Effector memory CD4-positive, alpha-beta T cell (primary cell): ENCODE data around the gene OSBPL1A.

Source experiments
- DNase-seq, 3 donors: peaks; one replicate each; pipeline ENCODE4 v3.0.0-alpha.2; 2020
- H3K27ac ChIP-seq: 2 replicates; pipeline ENCODE4 v1.7.0; 2013; ENCODE audit warnings: mild to moderate bottlenecking, low read length, moderate library complexity; ENCODE audit not compliant: insufficient read depth, poor library complexity, severe bottlenecking
- H3K27me3 ChIP-seq: replicated peaks from 2 replicates; pipeline ENCODE4 v1.7.0; 2013; ENCODE audit warnings: mild to moderate bottlenecking, low read length; ENCODE audit not compliant: insufficient read depth, control insufficient read depth, poor library complexity, severe bottlenecking
- H3K36me3 ChIP-seq: 2 replicates; pipeline ENCODE4 v1.7.0; 2013; ENCODE audit warnings: mild to moderate bottlenecking, low read length, moderate library complexity; ENCODE audit not compliant: control insufficient read depth, insufficient read depth
- H3K4me1 ChIP-seq: 2 replicates; pipeline ENCODE4 v1.7.0; 2013; ENCODE audit warnings: low read length, mild to moderate bottlenecking; ENCODE audit not compliant: control insufficient read depth, insufficient read depth, poor library complexity, severe bottlenecking
- H3K4me3 ChIP-seq: 2 replicates; pipeline ENCODE4 v1.7.0; 2013; ENCODE audit warnings: low read length, low read depth, mild to moderate bottlenecking; ENCODE audit not compliant: insufficient read depth, poor library complexity, severe bottlenecking
- H3K9me3 ChIP-seq: 2 replicates; pipeline ENCODE4 v1.7.0; 2013; ENCODE audit warnings: mild to moderate bottlenecking, low read length, moderate library complexity; ENCODE audit not compliant: control insufficient read depth

The OSBPL1A gene

GRCh38 chr18:24128700-24129099 is 268.9 kb downstream of the OSBPL1A start:
- Histone ChIP-seq H3K4me3 (no peak overlapping the region), H3K27ac (no peak overlapping the region), H3K36me3 (peaks cover 79% of the 10 kb centered on the region), H3K27me3 (no peaks in the 10 kb centered on the region), H3K9me3 (no peaks in the 10 kb centered on the region), H3K4me1 (no peaks in the 10 kb centered on the region)
- DNase-seq, result no peak

GRCh38 chr18:24127735-24128134 is 269.9 kb downstream of the OSBPL1A start:
- Histone ChIP-seq H3K27me3 (no peaks in the 10 kb centered on the region), H3K4me3 (no peak overlapping the region), H3K4me1 (no peaks in the 10 kb centered on the region), H3K36me3 (peaks cover 78% of the 10 kb centered on the region), H3K27ac (no peak overlapping the region), H3K9me3 (no peaks in the 10 kb centered on the region)
- DNase-seq, result no peak

- no peak for DNase-seq
- Histone ChIP-seq H3K36me3 (peaks cover 83% of the 10 kb centered on the region), H3K27me3 (no peaks in the 10 kb centered on the region), H3K27ac (no peak overlapping the region), H3K4me3 (no peak overlapping the region), H3K4me1 (no peaks in the 10 kb centered on the region), H3K9me3 (no peaks in the 10 kb centered on the region)
These were observed 271.3 kb downstream of the OSBPL1A start for GRCh38 chr18:24126155-24126961.

- no peaks in the 10 kb centered on the region for H3K9me3 ChIP-seq
- no peak overlapping the region for H3K27ac ChIP-seq
- H3K4me1 ChIP-seq, result no peaks in the 10 kb centered on the region
- peaks cover 71% of the 10 kb centered on the region for H3K36me3 ChIP-seq
- H3K27me3 ChIP-seq, result no peaks in the 10 kb centered on the region
- no peak for DNase-seq
- H3K4me3 ChIP-seq, result no peak overlapping the region
These were observed 276.0 kb downstream of the OSBPL1A start for GRCh38 chr18:24121625-24122024.

GRCh38 chr18:24120676-24121075 is 276.9 kb downstream of the OSBPL1A start:
- Histone ChIP-seq H3K36me3 (peaks cover 67% of the 10 kb centered on the region), H3K9me3 (no peaks in the 10 kb centered on the region), H3K4me1 (no peaks in the 10 kb centered on the region), H3K27ac (no peak overlapping the region), H3K27me3 (no peaks in the 10 kb centered on the region), H3K4me3 (no peak overlapping the region)
- no peak for DNase-seq

GRCh38 chr18:24118750-24119577 is 278.7 kb downstream of the OSBPL1A start:
- no peak overlapping the region for H3K4me3 ChIP-seq
- H3K9me3 ChIP-seq, result no peaks in the 10 kb centered on the region
- peak overlapping the region; percentile 42 for H3K27ac ChIP-seq
- H3K4me1 ChIP-seq, result no peaks in the 10 kb centered on the region
- DNase-seq, result peak; percentile 53 to 71 (median 56)
- peaks cover 59% of the 10 kb centered on the region for H3K36me3 ChIP-seq
- no peaks in the 10 kb centered on the region for H3K27me3 ChIP-seq

GRCh38 chr18:24115628-24116027 is 282.0 kb downstream of the OSBPL1A start:
- H3K36me3 ChIP-seq, result peaks cover 57% of the 10 kb centered on the region
- no peaks in the 10 kb centered on the region for H3K9me3 ChIP-seq
- no peak for DNase-seq
- no peaks in the 10 kb centered on the region for H3K27me3 ChIP-seq
- H3K27ac ChIP-seq, result no peak overlapping the region
- no peaks in the 10 kb centered on the region for H3K4me1 ChIP-seq
- no peak overlapping the region for H3K4me3 ChIP-seq

GRCh38 chr18:24114924-24115549 is 282.6 kb downstream of the OSBPL1A start:
- H3K27ac ChIP-seq, result no peak overlapping the region

GRCh38 chr18:24112874-24113615 is 284.6 kb downstream of the OSBPL1A start:
- Histone ChIP-seq H3K4me1 (no peaks in the 10 kb centered on the region), H3K27ac (no peak overlapping the region), H3K4me3 (no peak overlapping the region), H3K27me3 (no peaks in the 10 kb centered on the region), H3K9me3 (no peaks in the 10 kb centered on the region), H3K36me3 (peaks cover 46% of the 10 kb centered on the region)
- no peak for DNase-seq

More at GRCh38 chr18:24114924-24115549, 282.6 kb downstream of the OSBPL1A start:
- DNase-seq, result no peak
- Histone ChIP-seq H3K4me3 (no peak overlapping the region), H3K36me3 (peaks cover 58% of the 10 kb centered on the region), H3K27me3 (no peaks in the 10 kb centered on the region), H3K9me3 (no peaks in the 10 kb centered on the region), H3K4me1 (no peaks in the 10 kb centered on the region)
